Endothelial cell of hepatic sinusoid (primary cell): Measurements from ENCODE around the gene RAI14.
"Not testable (repeated sequence)": the region's sequence is repeated elsewhere in the genome, so short reads cannot be mapped to it uniquely, and the experiment has no call there.

ENCODE experiments used
- in situ Hi-C: cut with HindIII; loops from 2 replicates; pipeline ENCODE4 v1.10.0; 2017; ENCODE audit warnings: low sequenced_read_pairs

Gene RAI14

GRCh38 chr5:34806532-34806931, 150.4 kb downstream of the RAI14 start:
- in situ Hi-C loops, result no loop called here

- in situ Hi-C loops, result no loop called here
Measured at GRCh38 chr5:34811706-34812105, 155.6 kb downstream of the RAI14 start.

GRCh38 chr5:34813509-34813908, 157.4 kb downstream of the RAI14 start:
- in situ Hi-C loops, result no loop called here

GRCh38 chr5:34817558-34818351, 161.6 kb downstream of the RAI14 start:
- in situ Hi-C loops, result no loop called here

DNA sequence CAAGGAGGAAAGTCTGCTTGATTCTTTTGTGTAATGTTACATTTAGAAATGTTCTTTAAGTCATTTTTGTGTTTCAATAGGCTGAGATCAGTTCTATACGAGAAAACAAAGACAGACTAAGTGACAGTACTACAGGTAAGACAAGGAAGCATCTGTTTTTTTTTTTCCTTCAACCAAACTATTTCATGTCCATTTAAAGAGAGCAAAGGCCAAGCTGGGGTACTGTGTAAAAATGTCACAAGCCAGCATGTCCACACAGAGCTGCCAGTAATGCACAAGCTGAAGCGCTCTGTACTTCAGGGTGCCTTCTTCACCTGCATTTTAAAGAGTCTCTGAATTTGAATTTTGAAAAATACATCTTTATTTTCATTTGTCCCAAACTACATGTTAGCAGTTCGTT, 162.6 kb downstream of the RAI14 start:
- in situ Hi-C loops, result no loop called here

DNA sequence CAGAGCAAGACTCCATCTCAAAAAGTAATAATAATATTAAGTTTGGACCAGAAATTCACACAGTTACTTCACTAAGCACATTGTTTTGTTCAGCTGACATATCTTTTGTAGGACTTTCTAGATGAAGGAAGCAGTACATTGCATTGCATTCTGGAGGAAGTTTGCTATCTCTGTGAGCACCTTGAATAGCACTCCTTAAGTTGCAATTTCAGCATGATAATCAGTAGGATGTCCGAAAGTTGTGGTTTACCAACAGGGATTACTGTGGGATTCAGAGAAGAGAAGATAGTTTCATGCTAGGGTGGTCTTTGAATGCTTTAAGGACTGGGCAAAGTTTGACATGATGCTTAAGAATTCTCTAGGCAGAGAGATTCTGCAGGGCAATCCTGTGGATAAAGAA, 164.5 kb downstream of the RAI14 start:
- in situ Hi-C loops, result no loop called here

- in situ Hi-C loops, result no loop called here
Measured at GRCh38 chr5:34822956-34823715, 167.0 kb downstream of the RAI14 start.

GRCh38 chr5:34826347-34826746, 170.2 kb downstream of the RAI14 start:
- in situ Hi-C loops, result no loop called here

DNA sequence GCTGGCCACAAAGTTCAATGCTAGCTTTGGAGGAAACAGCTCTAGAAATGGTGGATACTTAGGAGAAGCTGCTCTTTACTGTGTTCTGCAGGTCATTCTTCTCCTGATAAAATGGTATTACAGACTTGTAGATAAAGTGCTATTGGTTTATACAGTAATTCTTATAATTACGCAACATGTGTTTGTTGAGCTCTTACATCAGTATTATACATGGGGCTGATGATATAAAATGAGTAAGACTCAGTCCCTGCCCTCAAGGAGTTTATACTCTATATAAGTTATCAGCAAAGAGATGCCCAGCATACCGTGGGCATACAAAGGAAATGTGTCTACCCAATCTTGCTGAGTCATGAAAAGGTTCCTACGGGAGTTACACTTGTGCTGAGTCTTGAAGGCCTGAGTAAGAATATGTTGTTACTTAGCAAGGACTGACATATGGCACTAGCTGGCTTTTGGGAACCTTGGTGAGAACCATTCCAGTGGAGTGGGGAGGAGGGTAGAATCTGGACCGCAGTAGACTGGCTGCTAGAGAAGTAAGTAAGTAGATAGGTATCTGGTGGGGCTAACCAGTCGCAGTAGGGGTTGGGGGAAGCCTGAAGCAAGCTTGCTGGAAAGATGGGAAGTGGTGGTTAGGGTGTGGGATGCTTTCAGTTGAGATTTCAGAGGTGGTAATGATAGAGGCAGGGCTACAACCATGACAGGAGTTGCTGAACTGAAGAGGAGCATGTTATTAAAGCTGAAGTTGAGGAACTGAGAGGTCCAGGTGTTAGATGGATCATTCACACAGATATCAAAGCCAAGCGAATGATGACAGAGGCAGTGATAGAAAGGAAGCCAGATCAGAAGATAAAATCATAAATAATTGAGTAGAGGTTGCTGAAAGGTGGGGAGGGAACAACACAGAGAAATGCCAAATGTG, 171.7 kb downstream of the RAI14 start:
- in situ Hi-C loops, result no loop called here

DNA sequence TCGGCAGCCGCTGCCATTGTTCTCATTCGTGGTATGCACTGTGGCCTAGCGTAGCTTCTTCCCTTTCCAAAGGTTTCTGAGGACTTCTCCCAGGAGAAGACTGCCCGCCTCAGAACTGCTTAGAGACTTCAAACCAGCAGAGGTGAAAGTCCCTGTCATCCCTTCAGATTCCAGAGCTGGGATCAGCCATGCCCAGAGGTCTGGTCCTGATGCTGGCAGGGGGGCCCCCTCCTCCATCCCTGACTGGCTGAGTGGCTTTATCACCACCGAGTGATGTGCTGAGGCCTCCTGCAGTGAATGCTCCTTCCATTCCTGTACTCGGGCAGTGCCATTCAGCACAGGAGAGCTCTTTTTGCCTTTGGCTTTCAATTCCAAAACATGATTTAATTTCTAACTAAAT, 174.7 kb downstream of the RAI14 start:
- in situ Hi-C loops, result not testable (repeated sequence)

- in situ Hi-C loops, result no loop called here
Measured at GRCh38 chr5:34831303-34831702, 175.2 kb downstream of the RAI14 start.

GRCh38 chr5:34832568-34832967, 176.4 kb downstream of the RAI14 start:
- in situ Hi-C loops, result no loop called here

GRCh38 chr5:34833090-34833489, 177.0 kb downstream of the RAI14 start:
- in situ Hi-C loops, result no loop called here

GRCh38 chr5:34833976-34834793, 178.1 kb downstream of the RAI14 start:
- in situ Hi-C loops, result no loop called here

DNA sequence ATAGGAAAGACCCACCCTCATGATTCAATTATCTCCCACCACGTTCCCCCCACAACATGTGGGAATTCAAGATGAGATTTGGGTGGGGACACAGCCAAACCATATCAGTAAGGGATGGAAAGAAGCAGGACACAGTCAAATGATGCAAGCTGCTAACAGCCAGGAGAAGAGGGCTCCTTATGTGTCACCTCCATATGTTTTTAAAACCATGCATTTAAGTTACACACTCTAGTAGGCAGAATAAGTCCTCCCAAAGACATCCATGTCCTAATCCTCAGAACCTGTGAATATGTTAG, 178.6 kb downstream of the RAI14 start:
- in situ Hi-C loops, result no loop called here

- in situ Hi-C loops, result no loop called here
Measured at GRCh38 chr5:34835664-34836063, 179.5 kb downstream of the RAI14 start.

DNA sequence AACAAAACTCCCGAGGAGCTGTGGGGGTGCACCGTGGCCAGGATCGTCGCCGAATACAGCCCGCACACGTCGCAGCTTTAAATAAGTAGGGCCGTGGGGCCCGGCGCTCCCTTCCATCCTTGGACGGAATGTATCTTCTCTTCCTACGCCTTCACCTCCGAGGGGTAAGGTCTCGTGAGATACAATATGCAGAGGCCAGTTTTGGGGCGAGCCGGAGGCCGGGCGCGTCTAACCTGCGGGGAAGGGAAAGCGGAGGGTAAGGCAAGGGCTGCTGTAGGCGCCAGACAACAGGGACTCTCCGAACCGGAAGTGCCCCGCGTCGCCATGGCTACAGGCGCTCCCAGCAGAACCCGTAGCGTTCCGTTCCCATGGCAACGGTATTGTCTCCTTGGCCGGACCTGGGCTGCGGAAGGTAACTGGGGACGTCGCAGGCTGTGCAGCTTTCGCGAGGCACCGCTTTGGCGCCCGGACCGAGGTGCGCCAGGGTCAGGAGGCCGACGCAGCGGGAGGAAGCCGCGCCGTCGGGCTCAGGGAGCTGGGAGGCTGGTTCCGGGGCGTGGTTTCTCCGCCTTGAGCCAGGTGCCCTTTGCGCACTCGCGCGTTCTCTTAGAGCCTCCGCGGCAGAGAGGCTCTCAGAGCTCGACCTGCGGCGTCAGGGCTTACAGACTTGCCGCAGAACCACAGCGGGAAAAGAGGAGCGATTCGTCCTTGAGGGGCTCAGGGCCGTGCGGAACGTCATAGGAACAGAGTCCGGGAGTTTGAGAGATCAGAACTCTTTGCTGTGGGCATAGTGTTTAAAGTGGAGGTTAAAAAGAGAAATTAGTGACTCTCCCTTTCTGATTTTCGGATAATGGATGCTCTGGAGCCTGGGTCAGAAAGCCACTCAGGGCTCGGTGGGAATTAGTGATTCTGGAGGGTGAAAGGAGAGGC, 182.9 kb downstream of the RAI14 start, which contains the start of gene TTC23L:
Gene TTC23L, plus strand, starts transcription at position 380 of the 930 bp plus-strand sequence. CDS start 1,508 bp downstream, outside the sequence.
- in situ Hi-C loops, result no loop called here

DNA sequence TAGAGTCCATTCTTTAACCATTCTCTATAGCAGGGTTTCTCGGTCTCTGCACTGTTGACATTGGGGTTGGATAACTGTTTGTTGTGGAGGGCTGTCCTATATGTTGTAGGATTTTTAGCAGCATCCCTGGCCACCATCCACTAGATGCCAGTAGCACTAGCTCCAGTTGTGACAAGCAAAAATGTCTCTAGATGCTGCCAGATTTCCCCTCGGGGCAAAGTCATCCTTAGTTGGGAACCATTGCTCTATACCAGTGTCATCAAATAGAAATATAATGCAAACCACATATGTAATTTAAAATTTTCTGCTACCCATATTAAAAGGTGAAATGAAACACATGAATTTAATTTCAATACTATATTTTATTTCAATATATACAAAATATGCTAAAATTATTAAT, 185.7 kb downstream of the RAI14 start:
- in situ Hi-C loops, result no loop called here

DNA sequence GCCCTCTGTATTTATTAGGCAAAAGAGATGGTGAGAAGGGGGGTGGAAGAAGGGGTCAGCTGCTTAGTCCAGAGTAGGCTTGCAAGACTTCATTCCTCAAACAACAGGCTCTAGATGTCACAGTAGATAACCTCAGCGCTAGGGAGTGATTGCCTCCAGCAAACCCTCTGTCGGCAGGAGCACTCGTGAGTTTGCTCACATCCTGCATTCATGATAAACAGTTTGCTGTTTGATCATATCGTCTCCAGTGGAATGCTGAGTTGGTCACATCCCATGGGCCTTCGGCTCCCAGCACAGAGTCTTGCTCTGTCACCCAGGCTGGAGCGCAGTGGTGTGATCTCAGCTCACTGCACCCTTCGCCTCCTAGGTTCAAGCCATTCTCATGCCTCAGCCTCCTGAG, 186.4 kb downstream of the RAI14 start:
- in situ Hi-C loops, result no loop called here
